Measurements from ENCODE around the gene PLEKHJ1.

DNA sequence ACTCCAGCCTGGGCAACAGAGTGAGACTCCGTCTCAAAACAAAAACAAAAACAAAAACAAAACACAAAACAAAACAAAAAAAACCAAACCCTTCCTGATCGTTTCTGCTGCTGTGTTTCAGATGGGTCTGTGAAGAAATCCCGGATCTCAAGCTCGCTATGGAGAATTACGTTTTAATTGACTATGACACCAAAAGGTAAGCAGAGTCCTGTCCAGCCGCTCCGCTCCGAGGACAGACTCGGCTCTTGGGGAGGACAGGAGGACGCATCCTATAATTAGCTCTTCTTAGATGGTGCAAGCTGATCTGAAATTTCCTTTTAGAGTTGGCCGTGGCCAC lies 50.4 kb downstream of the PLEKHJ1 start:
- TF ChIP-seq EP300 (IDR thresholded peaks at IDR 0.05): no peak
- TF ChIP-seq, protein P1, sequence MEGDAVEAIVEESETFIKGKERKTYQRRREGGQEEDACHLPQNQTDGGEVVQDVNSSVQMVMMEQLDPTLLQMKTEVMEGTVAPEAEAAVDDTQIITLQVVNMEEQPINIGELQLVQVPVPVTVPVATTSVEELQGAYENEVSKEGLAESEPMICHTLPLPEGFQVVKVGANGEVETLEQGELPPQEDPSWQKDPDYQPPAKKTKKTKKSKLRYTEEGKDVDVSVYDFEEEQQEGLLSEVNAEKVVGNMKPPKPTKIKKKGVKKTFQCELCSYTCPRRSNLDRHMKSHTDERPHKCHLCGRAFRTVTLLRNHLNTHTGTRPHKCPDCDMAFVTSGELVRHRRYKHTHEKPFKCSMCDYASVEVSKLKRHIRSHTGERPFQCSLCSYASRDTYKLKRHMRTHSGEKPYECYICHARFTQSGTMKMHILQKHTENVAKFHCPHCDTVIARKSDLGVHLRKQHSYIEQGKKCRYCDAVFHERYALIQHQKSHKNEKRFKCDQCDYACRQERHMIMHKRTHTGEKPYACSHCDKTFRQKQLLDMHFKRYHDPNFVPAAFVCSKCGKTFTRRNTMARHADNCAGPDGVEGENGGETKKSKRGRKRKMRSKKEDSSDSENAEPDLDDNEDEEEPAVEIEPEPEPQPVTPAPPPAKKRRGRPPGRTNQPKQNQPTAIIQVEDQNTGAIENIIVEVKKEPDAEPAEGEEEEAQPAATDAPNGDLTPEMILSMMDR (IDR thresholded peaks at IDR 0.05): no peak
- no peak for TF ChIP-seq POLR2A (IDR thresholded peaks at IDR 0.05)

Data from sigmoid colon (tissue), 4 donors.